ENCODE measurements around the gene LRRIQ1.

The LRRIQ1 gene

GRCh38 chr12:85018098-85018497 lies 18.1 kb upstream of the LRRIQ1 start:
- TF ChIP-seq CTCF (IDR thresholded peaks at IDR 0.05; ENCODE audit: insufficient read depth, low read length, poor library complexity, severe bottlenecking) (no peak), EZH2phosphoT487 (conservative IDR thresholded peaks at IDR 0.05; ENCODE audit: low read length) (no peak)
- no peak overlapping the region for H3K27ac ChIP-seq (ENCODE audit: low read depth, low read length)
- H3K79me2 ChIP-seq (ENCODE audit: insufficient read depth, low read length) = no peaks in the 10 kb centered on the region
- H3K36me3 ChIP-seq (ENCODE audit: low read length) = no peaks in the 10 kb centered on the region
- no peak overlapping the region for H2AFZ ChIP-seq (ENCODE audit: low read depth, low read length, severe bottlenecking)
- no peak overlapping the region for H3K9ac ChIP-seq (ENCODE audit: low read length)
- no peak overlapping the region for H3K4me2 ChIP-seq (ENCODE audit: low read depth, low read length, poor library complexity, severe bottlenecking)
- H3K9me3 ChIP-seq (ENCODE audit: insufficient read depth, low read length) = no peaks in the 10 kb centered on the region
- no peaks in the 10 kb centered on the region for H3F3A ChIP-seq (ENCODE audit: insufficient read depth)
- H3K27me3 ChIP-seq (ENCODE audit: low read length) = no peaks in the 10 kb centered on the region
- no peaks in the 10 kb centered on the region for H3K9me2 ChIP-seq (replicated peaks; ENCODE audit: insufficient read depth, low read length)
- H4K20me1 ChIP-seq (ENCODE audit: low read depth, low read length) = no peaks in the 10 kb centered on the region
- no peak overlapping the region for H3K4me3 ChIP-seq (ENCODE audit: insufficient read depth, low read length, poor library complexity, severe bottlenecking)

DNA sequence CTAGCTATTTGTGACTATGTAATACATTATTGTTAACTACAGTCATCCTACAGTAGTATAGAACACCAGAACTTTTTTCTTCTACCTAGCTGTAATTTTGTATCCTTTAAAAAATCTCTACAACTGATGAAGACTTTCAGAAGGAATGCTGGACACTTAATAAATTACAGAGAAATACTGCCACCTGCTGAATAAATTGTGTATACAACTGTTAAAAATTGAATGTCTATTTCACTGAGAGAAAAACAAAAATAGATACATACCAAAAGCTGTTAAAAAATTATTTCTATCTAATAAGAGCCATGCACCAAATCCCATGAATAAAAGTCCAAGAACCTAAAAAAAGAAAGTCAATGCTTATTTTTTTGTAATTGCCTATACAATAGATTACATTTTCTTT lies 6.7 kb upstream of the LRRIQ1 start:
- no peaks in the 10 kb centered on the region for H3K36me3 ChIP-seq (ENCODE audit: low read length)
- no peaks in the 10 kb centered on the region for H3F3A ChIP-seq (ENCODE audit: insufficient read depth)
- TF ChIP-seq EZH2phosphoT487 (conservative IDR thresholded peaks at IDR 0.05; ENCODE audit: low read length) (no peak), CTCF (IDR thresholded peaks at IDR 0.05; ENCODE audit: insufficient read depth, low read length, poor library complexity, severe bottlenecking) (peak; percentile 49)
- H2AFZ ChIP-seq (ENCODE audit: low read depth, low read length, severe bottlenecking) = no peak overlapping the region
- no peaks in the 10 kb centered on the region for H3K9me3 ChIP-seq (ENCODE audit: insufficient read depth, low read length)
- no peaks in the 10 kb centered on the region for H3K79me2 ChIP-seq (ENCODE audit: insufficient read depth, low read length)
- no peaks in the 10 kb centered on the region for H4K20me1 ChIP-seq (ENCODE audit: low read depth, low read length)
- no peak overlapping the region for H3K9ac ChIP-seq (ENCODE audit: low read length)
- H3K4me3 ChIP-seq (ENCODE audit: insufficient read depth, low read length, poor library complexity, severe bottlenecking) = no peak overlapping the region
- no peaks in the 10 kb centered on the region for H3K9me2 ChIP-seq (replicated peaks; ENCODE audit: insufficient read depth, low read length)
- no peak overlapping the region for H3K27ac ChIP-seq (ENCODE audit: low read depth, low read length)
- no peaks in the 10 kb centered on the region for H3K27me3 ChIP-seq (ENCODE audit: low read length)
- H3K4me2 ChIP-seq (ENCODE audit: low read depth, low read length, poor library complexity, severe bottlenecking) = no peak overlapping the region

- Histone ChIP-seq H2AFZ (ENCODE audit: low read depth, low read length, severe bottlenecking) (no peak overlapping the region), H3F3A (ENCODE audit: insufficient read depth) (no peaks in the 10 kb centered on the region), H4K20me1 (ENCODE audit: low read depth, low read length) (no peaks in the 10 kb centered on the region), H3K9me3 (ENCODE audit: insufficient read depth, low read length) (no peaks in the 10 kb centered on the region), H3K27me3 (ENCODE audit: low read length) (no peaks in the 10 kb centered on the region), H3K27ac (ENCODE audit: low read depth, low read length) (no peak overlapping the region), H3K79me2 (ENCODE audit: insufficient read depth, low read length) (no peaks in the 10 kb centered on the region), H3K4me2 (ENCODE audit: low read depth, low read length, poor library complexity, severe bottlenecking) (no peak overlapping the region), H3K4me3 (ENCODE audit: insufficient read depth, low read length, poor library complexity, severe bottlenecking) (no peak overlapping the region), H3K9me2 (replicated peaks; ENCODE audit: insufficient read depth, low read length) (no peaks in the 10 kb centered on the region), H3K36me3 (ENCODE audit: low read length) (no peaks in the 10 kb centered on the region), H3K9ac (ENCODE audit: low read length) (no peak overlapping the region)
- TF ChIP-seq CTCF (IDR thresholded peaks at IDR 0.05; ENCODE audit: insufficient read depth, low read length, poor library complexity, severe bottlenecking) (no peak), EZH2phosphoT487 (conservative IDR thresholded peaks at IDR 0.05; ENCODE audit: low read length) (no peak)
Observed at GRCh38 chr12:85036733-85037132, 582 bp downstream of the LRRIQ1 start.

All from SU-DHL-6 (cell line).